Middle frontal gyrus (tissue), 1 donor: ENCODE measurements around the gene SPRR1A.

Source experiments
- DNase-seq: peaks from one replicate; pipeline ENCODE4 v3.0.0-alpha.2; 2015; ENCODE audit warnings: low spot score; ENCODE audit errors: extremely low spot score

SPRR1A gene

DNA sequence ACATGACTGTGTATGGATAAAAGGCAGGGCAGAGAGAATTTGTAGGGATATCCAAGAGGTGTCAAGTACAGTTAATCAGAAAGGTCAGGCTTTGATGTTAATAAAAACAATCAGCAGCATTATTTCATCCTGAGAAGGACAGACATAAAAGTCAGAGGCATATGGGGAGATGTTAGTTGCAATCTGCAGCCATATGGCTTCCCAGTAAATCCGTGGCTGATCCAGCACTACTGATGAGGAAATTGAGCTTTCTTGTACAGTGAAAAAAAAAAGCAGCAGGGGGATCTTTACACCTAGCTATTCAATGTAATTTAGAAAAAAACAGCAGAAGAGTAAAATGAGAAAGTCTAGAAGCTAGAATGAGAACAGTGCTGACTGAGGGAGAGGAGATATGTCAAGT is 44.9 kb downstream of the SPRR1A start:
- no peak for DNase-seq

DNA sequence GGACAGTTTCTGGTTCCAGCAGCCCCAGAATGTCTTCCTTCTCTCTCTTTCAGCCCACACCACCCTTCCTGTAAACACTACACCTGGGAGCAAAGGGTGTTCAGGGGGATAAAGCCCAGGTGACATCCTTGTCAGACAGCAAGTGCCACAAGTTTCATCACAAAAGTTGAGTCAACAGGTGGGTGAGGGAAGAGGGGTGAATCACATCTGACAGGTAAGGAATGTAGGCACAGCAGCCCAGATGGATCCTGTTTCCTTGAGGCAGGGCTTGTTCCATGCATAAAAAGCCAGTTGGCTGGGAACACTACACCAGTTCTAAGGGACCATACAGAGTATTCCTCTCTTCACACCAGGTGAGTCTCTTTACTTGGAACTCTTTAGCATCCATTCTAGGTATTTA is 47.0 kb downstream of the SPRR1A start, which contains the start of gene SPRR1B:
Gene SPRR1B, plus strand, starts transcription at position 309 of the 400 bp plus-strand sequence. CDS start 1,143 bp downstream, outside the sequence.
- DNase-seq = no peak

DNA sequence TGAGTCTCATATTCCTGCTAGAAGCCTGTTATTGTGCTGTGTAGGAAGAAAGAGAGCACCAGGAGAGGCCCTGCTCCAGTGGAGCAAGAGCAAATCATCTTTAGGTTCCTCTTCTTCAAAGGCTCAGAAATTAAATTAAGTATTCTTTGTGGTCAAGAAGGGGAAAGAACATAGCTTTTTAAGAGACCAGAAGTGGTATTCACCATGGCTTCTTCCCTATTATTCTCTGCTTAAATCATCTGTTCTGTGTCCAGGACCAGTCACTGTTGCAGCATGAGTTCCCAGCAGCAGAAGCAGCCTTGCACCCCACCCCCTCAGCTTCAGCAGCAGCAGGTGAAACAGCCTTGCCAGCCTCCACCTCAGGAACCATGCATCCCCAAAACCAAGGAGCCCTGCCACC is 48.2 kb downstream of the SPRR1A start:
- no peak for DNase-seq

DNA sequence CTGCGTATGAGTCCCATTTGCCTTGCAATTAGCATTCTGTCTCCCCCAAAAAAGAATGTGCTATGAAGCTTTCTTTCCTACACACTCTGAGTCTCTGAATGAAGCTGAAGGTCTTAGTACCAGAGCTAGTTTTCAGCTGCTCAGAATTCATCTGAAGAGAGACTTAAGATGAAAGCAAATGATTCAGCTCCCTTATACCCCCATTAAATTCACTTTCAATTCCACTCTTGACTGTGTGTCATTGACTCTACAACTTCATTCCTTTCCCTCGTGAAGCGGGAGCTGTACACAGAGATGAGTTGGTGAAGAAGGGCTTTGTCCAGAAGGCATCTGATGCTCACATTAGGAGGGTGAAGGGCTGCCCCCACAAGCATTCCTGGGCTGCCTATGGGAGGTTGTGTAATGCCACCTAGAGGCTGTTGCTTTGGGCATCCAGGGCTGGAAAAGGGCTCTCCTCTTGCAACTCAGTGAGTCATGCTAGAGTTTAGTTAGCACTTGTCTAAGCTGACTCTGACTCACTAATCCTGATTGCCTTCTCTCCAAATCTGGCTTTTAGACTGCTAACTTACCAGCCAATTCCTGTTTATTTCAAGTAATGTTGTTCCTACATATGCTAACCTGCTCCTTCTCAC is 48.9 kb downstream of the SPRR1A start:
- no peak for DNase-seq

DNA sequence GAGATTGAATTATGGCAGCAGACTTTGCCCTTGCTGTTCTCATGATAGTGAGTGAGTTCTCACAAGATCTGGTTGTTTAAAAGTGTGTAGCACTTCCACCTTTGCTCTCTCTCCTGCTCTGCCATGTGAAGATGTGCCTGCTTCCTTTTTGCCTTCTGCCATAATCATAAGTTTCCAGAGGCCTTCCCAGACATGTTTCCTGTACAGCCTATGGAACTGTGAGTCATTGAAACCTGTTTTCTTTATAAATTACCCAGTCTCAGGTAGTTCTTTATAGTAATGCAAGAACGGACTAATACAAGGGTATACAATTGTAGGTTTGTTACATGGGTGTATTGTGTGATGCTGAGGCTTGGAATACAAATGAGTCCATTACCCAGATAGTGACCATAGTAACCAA is 51.3 kb downstream of the SPRR1A start:
- no peak for DNase-seq
